Glomerular visceral epithelial cell (primary cell): Measurements from ENCODE around the gene GET4.
"Not testable (repeated sequence)": the region's sequence is repeated elsewhere in the genome, so short reads cannot be mapped to it uniquely, and the experiment has no call there.

ENCODE experiments used
- DNase-seq: peaks from one replicate; pipeline ENCODE4 v3.0.0-alpha.2; 2016; ENCODE audit errors: extremely low spot score

GET4 gene

GRCh38 chr7:929311-929711, 53.0 kb downstream of the GET4 start:
- DNase-seq, result no peak

- no peak for DNase-seq
Measured at GRCh38 chr7:930975-931758, 54.8 kb downstream of the GET4 start.

GRCh38 chr7:931871-932650, 55.7 kb downstream of the GET4 start:
- no peak for DNase-seq

GRCh38 chr7:932651-932975, 56.3 kb downstream of the GET4 start:
- DNase-seq, result no peak

DNA sequence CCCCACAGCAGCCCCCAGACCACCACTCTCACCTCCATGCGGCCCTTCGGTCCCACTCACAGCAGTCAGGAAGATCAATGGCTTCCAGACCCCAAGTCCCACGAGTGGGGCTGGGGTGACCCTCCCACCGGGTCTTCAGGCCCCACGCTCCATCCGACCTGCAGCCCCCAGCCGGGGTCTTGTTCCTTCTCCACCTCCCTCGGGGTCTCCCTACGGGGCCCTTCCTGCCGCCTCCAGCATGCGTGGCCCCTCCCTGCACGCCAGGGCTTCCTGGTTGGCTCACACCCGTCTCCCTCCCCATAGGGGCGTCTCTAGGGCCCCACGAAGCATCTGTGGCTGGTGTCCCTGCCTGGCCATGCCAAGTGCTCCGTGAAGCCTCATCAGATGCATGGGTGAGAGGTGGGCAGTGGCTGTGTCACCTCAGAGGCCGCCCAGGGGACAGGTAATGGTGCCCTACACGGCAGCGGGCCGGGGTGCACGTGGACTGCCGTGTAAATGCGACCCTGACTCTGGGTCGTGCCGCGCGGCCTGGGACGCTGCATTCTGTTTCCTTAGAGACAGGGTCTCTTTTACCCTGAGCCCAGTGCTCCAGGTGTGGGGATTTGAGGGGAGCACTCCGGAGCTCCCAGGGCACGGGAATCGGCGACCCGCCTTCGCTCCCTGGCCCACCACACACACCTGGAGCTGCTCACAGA, 58.3 kb downstream of the GET4 start:
- no peak for DNase-seq

- DNase-seq, result no peak
Measured at GRCh38 chr7:935164-935873, 59.0 kb downstream of the GET4 start.

DNA sequence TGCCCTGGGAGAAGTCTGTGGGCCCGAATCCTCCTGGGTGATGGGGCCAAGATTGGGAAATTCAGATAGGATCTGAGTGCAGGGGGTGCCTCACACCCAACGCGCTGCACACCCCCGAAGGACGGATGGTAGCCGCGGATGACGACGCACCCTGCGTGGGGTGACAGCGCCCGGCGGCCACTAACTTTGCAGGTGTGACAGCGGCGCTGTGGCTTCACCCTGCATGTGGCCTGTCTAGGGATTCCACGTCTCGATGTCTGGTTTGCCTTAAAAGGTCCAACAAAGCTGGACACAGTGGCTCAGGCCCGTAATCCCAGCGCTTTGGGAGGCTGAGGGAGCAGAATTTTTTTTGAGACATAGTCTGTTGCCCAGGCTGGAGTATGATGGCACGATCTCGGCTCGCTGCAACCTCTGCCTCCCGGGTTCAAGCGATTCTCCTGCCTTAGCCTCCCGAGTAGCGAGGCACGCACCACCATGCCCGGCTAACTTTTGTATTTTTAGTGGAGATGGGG, 59.6 kb downstream of the GET4 start:
- no peak for DNase-seq

DNA sequence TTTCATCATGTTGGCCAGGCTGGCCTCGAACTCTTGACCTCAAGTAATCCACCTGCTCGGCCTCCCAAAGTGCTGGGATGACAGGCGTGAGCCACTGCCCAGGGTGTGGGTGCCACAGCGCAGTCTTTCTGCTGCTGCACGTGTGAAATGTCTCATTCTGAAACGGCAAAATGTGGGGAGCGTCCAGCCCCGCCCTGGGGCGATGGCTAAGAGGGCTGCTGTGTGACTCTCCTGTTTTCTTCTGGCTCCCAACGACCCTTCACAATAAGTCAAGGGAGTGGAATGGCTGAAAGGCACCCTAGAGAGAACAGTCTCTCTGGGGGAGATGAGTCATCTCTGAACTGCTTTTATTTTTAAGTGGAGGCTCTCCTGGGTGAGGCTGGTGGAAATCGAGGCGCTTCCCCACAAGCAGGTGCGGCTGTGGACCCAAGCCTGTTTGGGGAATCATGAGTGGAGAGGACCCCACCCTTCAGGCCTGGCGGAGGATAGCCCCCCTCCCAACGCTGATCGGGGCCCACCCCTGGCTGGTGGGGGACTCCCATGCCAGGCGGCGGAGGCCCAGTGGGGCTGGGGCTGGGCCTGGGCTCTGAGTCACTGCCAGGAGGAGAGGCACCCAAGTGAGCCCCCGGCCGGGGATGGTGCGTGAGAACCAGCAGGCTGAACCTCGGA, 60.2 kb downstream of the GET4 start:
- no peak for DNase-seq

- DNase-seq, result no peak
Measured at GRCh38 chr7:937856-938484, 61.6 kb downstream of the GET4 start.

- DNase-seq, result no peak
Measured at GRCh38 chr7:938546-939185, 62.3 kb downstream of the GET4 start.

GRCh38 chr7:939843-940242, 63.5 kb downstream of the GET4 start:
- DNase-seq, result no peak

DNA sequence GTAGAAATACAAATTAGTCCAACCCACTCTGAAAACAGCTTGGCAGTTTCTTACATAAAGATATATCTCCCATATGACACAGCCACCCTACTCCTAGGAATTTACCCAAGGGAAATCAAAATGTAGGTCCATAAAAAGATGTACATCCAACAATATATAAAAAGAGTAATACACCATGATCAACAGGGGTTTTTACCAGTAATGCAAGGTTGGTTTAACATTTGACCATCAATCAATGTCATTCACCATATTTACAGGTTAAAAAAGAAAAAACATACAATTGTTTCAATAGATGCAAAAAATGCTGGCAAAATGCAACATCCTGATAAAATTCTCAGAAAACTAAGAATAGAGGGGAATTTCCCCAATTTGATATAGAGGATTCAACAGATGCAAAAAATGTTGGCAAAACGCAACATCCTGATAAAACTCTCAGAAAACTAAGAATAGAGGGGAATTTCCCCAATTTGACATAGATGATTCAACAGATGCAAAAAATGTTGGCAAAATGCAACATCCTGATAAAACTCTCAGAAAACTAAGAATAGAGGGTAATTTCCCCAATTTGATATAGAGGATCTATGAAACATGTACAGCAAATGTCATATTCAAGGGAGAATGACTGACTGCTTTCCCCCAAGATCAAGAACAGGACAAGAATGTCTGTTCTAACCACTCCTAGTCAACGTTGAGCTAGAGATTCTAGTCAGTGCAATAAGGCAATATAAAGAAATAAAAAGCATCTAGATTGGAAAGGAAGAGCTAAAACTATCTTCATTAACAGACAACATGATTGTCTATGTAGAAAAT, 64.5 kb downstream of the GET4 start:
- no peak for DNase-seq

GRCh38 chr7:943793-944192, 67.4 kb downstream of the GET4 start:
- DNase-seq, result not testable (repeated sequence)

GRCh38 chr7:944744-945143, 68.4 kb downstream of the GET4 start:
- DNase-seq, result no peak

DNA sequence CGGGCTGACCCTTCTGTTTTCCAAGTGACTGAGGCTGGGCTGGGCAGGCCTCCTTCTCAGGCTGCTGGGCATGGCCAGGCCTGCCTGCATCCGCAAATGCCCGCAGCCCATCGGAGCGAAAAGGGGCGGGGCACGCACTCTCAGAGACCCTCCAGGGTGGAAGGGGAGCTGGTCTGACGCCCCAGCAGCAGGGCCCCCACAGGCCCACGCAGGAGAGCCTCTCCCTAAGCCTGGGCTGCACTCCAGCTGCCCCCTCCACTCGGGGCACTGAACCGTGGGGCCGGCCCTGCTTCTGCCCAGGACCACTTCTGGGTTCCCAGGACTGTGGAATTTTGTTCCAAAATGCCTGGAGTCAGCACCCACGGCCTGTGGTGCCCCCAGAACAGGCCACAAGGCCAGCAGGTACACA, 68.8 kb downstream of the GET4 start:
- peak; percentile 16 for DNase-seq

GRCh38 chr7:945556-946255, 69.4 kb downstream of the GET4 start:
- DNase-seq, result peak; percentile 37
